Bronchial epithelial cell (primary cell): ENCODE results near the gene RGS8. TPM values are rescaled to one million over a fixed set of nuclear protein-coding genes. Genes with fewer than 3 reads are reported as not detected.
"Not testable (repeated sequence)": the region's sequence is repeated elsewhere in the genome, so short reads cannot be mapped to it uniquely, and the experiment has no call there.

Experiments used
- DNase-seq: peaks from one replicate; pipeline ENCODE4 v3.0.0-alpha.2; 2010; ENCODE audit warnings: low read depth
- FAIRE-seq: peaks from 2 replicates; lab custom pipeline; 2011; peaks lifted over from hg19 to GRCh38; lab: Jason Lieb, UNC
- H3K27me3 ChIP-seq: 2 replicates; pipeline ENCODE4 v1.5.1; 2011; ENCODE audit warnings: low read length; ENCODE audit not compliant: control insufficient read depth, insufficient read depth
- H3K36me3 ChIP-seq: 2 replicates; pipeline ENCODE4 v1.5.1; 2011; ENCODE audit warnings: low read length; ENCODE audit not compliant: control insufficient read depth, insufficient read depth
- H3K4me3 ChIP-seq: 2 replicates; pipeline ENCODE4 v1.5.1; 2011; ENCODE audit warnings: mild to moderate bottlenecking, low read depth, low read length, control low read depth
- CTCF ChIP-seq: IDR thresholded peaks from 2 replicates; pipeline ENCODE4 v1.5.1; 2011; ENCODE audit warnings: mild to moderate bottlenecking, moderate library complexity, low read length, control low read depth, inconsistent platforms; ENCODE audit not compliant: insufficient read depth, severe bottlenecking
- total RNA-seq: library from RNA; depleted of rRNA; stranded (reverse); fragments of >200 nt; gene quantifications from 2 replicates; pipeline ENCODE4 v1.2.1, GENCODE V29; 2014

RGS8 gene
- total RNA-seq, 1 donor from 2014 or later: under 0.01 TPM

- no peak for TF ChIP-seq CTCF
- no peak for FAIRE-seq
- peaks cover 2% of the 10 kb centered on the region for H3K27me3 ChIP-seq
- no peak overlapping the region for H3K4me3 ChIP-seq
- DNase-seq: no peak
- H3K36me3 ChIP-seq: no peaks in the 10 kb centered on the region
These were observed 15.3 kb upstream of the RGS8 start for GRCh38 chr1:182699393-182700350.

GRCh38 chr1:182698971-182699370, 14.6 kb upstream of the RGS8 start:
- Histone ChIP-seq H3K36me3 (no peaks in the 10 kb centered on the region), H3K27me3 (peaks cover 2% of the 10 kb centered on the region), H3K4me3 (no peak overlapping the region)
- no peak for DNase-seq
- TF ChIP-seq CTCF: no peak
- FAIRE-seq: no peak

GRCh38 chr1:182693139-182693538, 8.8 kb upstream of the RGS8 start:
- not testable (repeated sequence) for DNase-seq, H3K27me3 ChIP-seq, FAIRE-seq, H3K36me3 ChIP-seq, H3K4me3 ChIP-seq

- H3K4me3 ChIP-seq: no peak overlapping the region
These were observed 6.6 kb upstream of the RGS8 start for GRCh38 chr1:182690886-182691443.

GRCh38 chr1:182688436-182689205, 4.2 kb upstream of the RGS8 start:
- peaks cover 3% of the 10 kb centered on the region for H3K27me3 ChIP-seq
- DNase-seq: no peak
- H3K36me3 ChIP-seq: no peaks in the 10 kb centered on the region
- H3K4me3 ChIP-seq: no peak overlapping the region
- no peak for TF ChIP-seq CTCF
- no peak for FAIRE-seq

More at GRCh38 chr1:182690886-182691443, 6.6 kb upstream of the RGS8 start:
- Histone ChIP-seq H3K27me3 (peaks cover 1% of the 10 kb centered on the region), H3K36me3 (no peaks in the 10 kb centered on the region)
- FAIRE-seq (no peak), DNase-seq (no peak)
- TF ChIP-seq CTCF: no peak

GRCh38 chr1:182687361-182687760, 3.0 kb upstream of the RGS8 start:
- Histone ChIP-seq H3K36me3 (no peaks in the 10 kb centered on the region), H3K4me3 (no peak overlapping the region), H3K27me3 (peaks cover 4% of the 10 kb centered on the region)
- FAIRE-seq: no peak
- peak; percentile 41 for DNase-seq
- no peak for TF ChIP-seq CTCF
